Ovary (tissue), 9 donors: ENCODE results near the gene PTPRA. TPM values are rescaled to one million over a fixed set of nuclear protein-coding genes. Genes with fewer than 3 reads are reported as not detected.

Experiments
- DNase-seq, 5 donors: peaks; one replicate each; pipeline ENCODE4 v3.0.0-alpha.2; 2019 to 2020
- H3K27ac ChIP-seq, 2 donors: fragments of 200-600 bp; one replicate each; pipeline versions ENCODE4 v1.5.1 to v1.8.0; 2019 to 2022
- H3K27me3 ChIP-seq: fragments of 200-600 bp; one replicate; pipeline ENCODE4 v1.8.0; 2022
- H3K36me3 ChIP-seq: fragments of 200-600 bp; sonication (generic); one replicate; pipeline ENCODE4 v1.5.1; 2019
- H3K4me1 ChIP-seq: one replicate; pipeline ENCODE4 v1.8.1; 2013; ENCODE audit warnings: mild to moderate bottlenecking, moderate library complexity; ENCODE audit not compliant: insufficient read depth
- H3K4me3 ChIP-seq: fragments of 200-600 bp; sonication (generic); one replicate; pipeline ENCODE4 v1.5.1; 2017
- H3K9me3 ChIP-seq, 2 donors: fragments of 200-600 bp in 1 of 2; sonication (generic) in 1 of 2; one replicate each; pipeline versions ENCODE4 v1.5.1 to v1.8.1; 2013 to 2019; ENCODE audit warnings: mild to moderate bottlenecking in 1 of 2, moderate library complexity in 1 of 2
- EP300 ChIP-seq: sonication (generic); formaldehyde crosslinking; IDR thresholded peaks from one replicate; pipeline ENCODE4 v1.6.1; 2017; ENCODE audit warnings: antibody characterized with exemption
- POLR2A ChIP-seq: fragments of 450-650 bp; IDR thresholded peaks from one replicate; pipeline ENCODE4 v1.6.1; 2017; ENCODE audit warnings: antibody characterized with exemption, mild to moderate bottlenecking, moderate library complexity
- WGBS, 3 donors: extraction: QIAGEN DNeasy Blood & Tissue Kit in 1 of 3; methylation state at CpG; one replicate each; pipeline versions ENCODE4 v1.1.5 to v1.1.7; 2013 to 2017; 5-methylcytosine and 5-hydroxymethylcytosine counted together
- intact Hi-C, 4 donors: fragments of 100-400 bp; cut with DNase I; formaldehyde crosslinking; loops; one replicate each; pipeline versions ENCODE4 v1.11.0 to v1.15.1; 2022 to 2023
- polyA plus RNA-seq, 2 donors: library from polyadenylated mRNA; stranded (reverse); fragments of 200-250 nt in 1 of 2; fragments of 350-450 nt in 1 of 2; fragmentation: Illumina TruSeq in 1 of 2; extraction: RNeasy Lipid Tissue Mini Kit (QIAGEN cat#74804) in 1 of 2; gene quantifications; one replicate each; pipeline ENCODE4 v1.2.3, GENCODE V29; 2013 to 2014
- total RNA-seq, 7 donors: library from RNA; depleted of rRNA in 2 of 7; stranded (reverse); fragments of >200 nt in 2 of 7; fragmentation: NEBNext Ultra II Directional in 3 of 7; extraction: Animal tissue kit (Norgen Biotek cat#: 25700) in 3 of 7; gene quantifications; one replicate each; pipeline versions ENCODE4 v1.1.0 to v1.2.4, GENCODE V29; 2016 to 2023
- TF ChIP-seq, protein P1 (sequence below), 3 donors: fragments of 450-650 bp in 2 of 3; fragments of 200-600 bp in 1 of 3; IDR thresholded peaks; one replicate each; pipeline versions ENCODE4 v1.5.1 to v1.8.0; 2016 to 2022; ENCODE audit warnings: antibody characterized with exemption in 3 of 3, mild to moderate bottlenecking in 1 of 3
- donor health status: DM: no; HTN: no; CAD: no; lungs with moderate emphysema.
- donor health status: DM: no; HTN: no; CAD: no.
- donor health status: Bipolar disorder and iron deficiency.
- donor health status: DM: yes; HTN: yes; CAD: no.
- donor health status: DM: no; HTN: no; CAD: no.
- donor health status: DM: yes; HTN: yes; CAD: no.

The PTPRA gene
- total and polyA plus RNA-seq, 9 donors, result 40.7 to 178 (median 71.8) TPM

DNA sequence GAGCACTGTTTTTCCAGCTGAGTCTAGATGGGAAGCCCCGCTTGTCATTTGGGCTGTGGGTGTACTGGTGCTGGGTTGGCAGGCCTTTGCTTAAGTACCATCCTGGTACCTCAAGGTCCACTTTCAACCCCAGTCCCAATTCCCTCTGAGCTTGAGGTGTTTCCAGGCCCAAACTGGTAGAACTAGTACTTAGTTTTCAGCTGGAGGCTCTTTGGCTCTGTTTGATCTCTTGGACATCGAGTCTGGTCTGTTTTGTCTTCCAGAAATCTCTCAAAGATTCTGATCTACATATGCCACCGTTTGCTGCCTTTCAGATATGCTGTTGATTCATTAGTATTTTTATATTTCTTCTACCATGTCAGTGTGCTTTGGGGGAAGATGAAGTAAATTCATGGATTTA lies 108.4 kb downstream of the PTPRA start:
- H3K4me3 ChIP-seq, result no peak overlapping the region
- H3K27ac ChIP-seq, result no peak overlapping the region
- intact Hi-C loops, result no loop called here
- no peak for DNase-seq
- H3K4me1 ChIP-seq, result peaks cover 2% of the 10 kb centered on the region
- H3K36me3 ChIP-seq, result no peaks in the 10 kb centered on the region
- H3K9me3 ChIP-seq, result no peaks in the 10 kb centered on the region
- TF ChIP-seq, protein P1, sequence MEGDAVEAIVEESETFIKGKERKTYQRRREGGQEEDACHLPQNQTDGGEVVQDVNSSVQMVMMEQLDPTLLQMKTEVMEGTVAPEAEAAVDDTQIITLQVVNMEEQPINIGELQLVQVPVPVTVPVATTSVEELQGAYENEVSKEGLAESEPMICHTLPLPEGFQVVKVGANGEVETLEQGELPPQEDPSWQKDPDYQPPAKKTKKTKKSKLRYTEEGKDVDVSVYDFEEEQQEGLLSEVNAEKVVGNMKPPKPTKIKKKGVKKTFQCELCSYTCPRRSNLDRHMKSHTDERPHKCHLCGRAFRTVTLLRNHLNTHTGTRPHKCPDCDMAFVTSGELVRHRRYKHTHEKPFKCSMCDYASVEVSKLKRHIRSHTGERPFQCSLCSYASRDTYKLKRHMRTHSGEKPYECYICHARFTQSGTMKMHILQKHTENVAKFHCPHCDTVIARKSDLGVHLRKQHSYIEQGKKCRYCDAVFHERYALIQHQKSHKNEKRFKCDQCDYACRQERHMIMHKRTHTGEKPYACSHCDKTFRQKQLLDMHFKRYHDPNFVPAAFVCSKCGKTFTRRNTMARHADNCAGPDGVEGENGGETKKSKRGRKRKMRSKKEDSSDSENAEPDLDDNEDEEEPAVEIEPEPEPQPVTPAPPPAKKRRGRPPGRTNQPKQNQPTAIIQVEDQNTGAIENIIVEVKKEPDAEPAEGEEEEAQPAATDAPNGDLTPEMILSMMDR (IDR thresholded peaks at IDR 0.05), result no peak
- no peak for TF ChIP-seq EP300
- WGBS, 3 donors, result 86 to 93% (median 90%) methylated on average over 3 of the region's 3 CpGs
- H3K27me3 ChIP-seq, result no peaks in the 10 kb centered on the region

DNA sequence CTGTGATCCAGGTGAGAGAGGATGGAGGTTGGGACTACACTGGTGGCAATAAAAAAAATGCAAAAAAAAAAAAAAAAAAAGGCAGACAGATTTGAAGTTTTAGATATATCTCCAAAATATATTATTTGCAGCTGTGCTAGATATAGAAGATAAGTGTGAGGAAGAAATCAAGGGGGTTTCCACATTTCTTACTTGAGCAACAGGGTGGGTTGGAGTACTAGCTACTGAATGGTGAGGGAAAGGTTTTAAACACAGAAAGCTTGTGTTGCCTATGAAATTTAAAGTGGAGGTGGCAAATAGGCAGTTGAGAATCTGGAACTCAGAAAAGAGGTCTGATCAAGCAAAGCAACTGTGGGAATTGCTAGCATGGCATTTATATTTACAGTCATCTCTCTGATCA lies 110.2 kb downstream of the PTPRA start:
- intact Hi-C loops, result no loop called here
- Histone ChIP-seq H3K27ac (no peak overlapping the region), H3K4me3 (no peak overlapping the region), H3K4me1 (no peaks in the 10 kb centered on the region), H3K27me3 (no peaks in the 10 kb centered on the region), H3K9me3 (no peaks in the 10 kb centered on the region), H3K36me3 (no peaks in the 10 kb centered on the region)
- TF ChIP-seq, protein P1 (IDR thresholded peaks at IDR 0.05), result no peak
- TF ChIP-seq POLR2A, result no peak
- TF ChIP-seq EP300, result no peak
- DNase-seq, result no peak

DNA sequence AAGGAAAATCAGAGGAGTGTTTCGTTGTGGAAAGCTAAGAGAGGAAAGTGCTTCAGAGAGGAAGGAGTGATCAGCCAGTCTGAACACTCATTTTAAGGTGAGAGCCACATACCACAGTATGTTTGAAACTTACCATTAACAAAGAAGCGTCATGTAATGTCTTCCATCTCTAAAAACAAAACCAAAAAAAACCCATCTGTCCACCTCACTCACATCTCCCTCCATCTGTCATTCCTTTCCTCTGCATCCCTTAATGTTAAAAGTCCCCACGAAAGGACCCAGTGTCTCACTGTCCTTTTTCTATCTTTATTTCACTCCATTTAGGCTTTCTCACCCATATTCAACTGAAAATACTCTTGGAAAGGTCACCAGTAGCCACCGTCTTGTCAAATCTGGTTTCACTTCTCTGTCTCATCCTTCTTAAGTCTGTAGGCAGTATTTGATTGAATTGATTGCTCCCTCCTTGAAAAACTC lies 110.8 kb downstream of the PTPRA start:
- TF ChIP-seq EP300 (no peak), POLR2A (no peak)
- TF ChIP-seq, protein P1 (IDR thresholded peaks at IDR 0.05), result no peak
- no peaks in the 10 kb centered on the region for H3K27me3 ChIP-seq
- H3K4me3 ChIP-seq, result no peak overlapping the region
- H3K9me3 ChIP-seq, result no peaks in the 10 kb centered on the region
- H3K4me1 ChIP-seq, result no peaks in the 10 kb centered on the region
- no peak overlapping the region for H3K27ac ChIP-seq
- no peaks in the 10 kb centered on the region for H3K36me3 ChIP-seq
- DNase-seq, result no peak
- WGBS, 3 donors, result 91 to 95% (median 92%) methylated on average over 4 of the region's 4 CpGs
- intact Hi-C loops, result no loop called here

DNA sequence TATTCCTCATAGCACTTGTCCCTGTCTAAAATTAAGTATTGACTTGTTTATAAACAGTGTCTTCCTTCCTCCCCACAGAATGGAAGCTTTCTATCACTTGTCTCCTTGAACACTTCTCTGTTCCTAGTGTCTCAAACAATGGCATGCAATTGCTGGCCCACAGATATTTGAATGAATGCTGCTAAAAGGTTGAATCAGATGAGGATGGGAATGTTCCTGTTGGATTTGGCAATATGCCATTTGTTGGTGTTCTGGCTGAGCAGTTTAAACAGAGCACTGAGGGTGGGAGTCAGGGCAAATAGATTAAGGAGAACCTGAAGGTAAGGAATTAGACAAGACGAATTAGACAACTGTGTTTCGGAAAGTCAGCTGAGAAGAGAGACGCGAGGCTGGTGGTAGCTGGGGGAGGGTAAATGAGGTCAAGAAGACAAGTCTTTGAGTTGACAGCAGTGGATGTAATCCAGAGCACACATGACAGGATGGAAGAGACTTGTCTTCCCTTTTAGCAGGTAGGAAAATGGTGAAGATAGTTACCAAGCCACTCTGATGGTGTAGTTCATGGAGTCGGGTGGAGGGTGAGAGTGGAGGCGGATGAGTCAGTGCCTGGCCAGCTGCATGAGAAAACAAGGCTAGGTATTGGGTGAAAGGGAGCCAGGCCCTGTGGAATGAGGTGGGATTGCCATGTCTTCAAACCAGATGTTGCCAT lies 111.8 kb downstream of the PTPRA start:
- WGBS, 3 donors, result 76 to 82% (median 77%) methylated on average over 6 of the region's 6 CpGs
- H3K36me3 ChIP-seq, result no peaks in the 10 kb centered on the region

More for the DNA sequence above, 111.8 kb downstream of the PTPRA start:
- DNase-seq, result no peak
- TF ChIP-seq EP300 (no peak), POLR2A (no peak)
- TF ChIP-seq, protein P1 (IDR thresholded peaks at IDR 0.05), result no peak
- Histone ChIP-seq H3K9me3 (no peaks in the 10 kb centered on the region), H3K4me1 (no peaks in the 10 kb centered on the region), H3K4me3 (no peak overlapping the region), H3K27me3 (no peaks in the 10 kb centered on the region), H3K27ac (no peak overlapping the region)
- intact Hi-C loops, result no loop called here
